GM21786 (cell line): ENCODE results near the gene CBR1.
"Not testable (repeated sequence)": the region's sequence is repeated elsewhere in the genome, so short reads cannot be mapped to it uniquely, and the experiment has no call there.

Source experiments
- ATAC-seq: cut with Tn5 transposase; IDR thresholded peaks from one replicate; pipeline ENCODE4 v1.9.1; 2021; ENCODE audit not compliant: unreplicated experiment

Gene CBR1

GRCh38 chr21:36048357-36048756, 21.5 kb upstream of the CBR1 start:
- no peak for ATAC-seq

- ATAC-seq: no peak
Observed at GRCh38 chr21:36052860-36053714, 16.7 kb upstream of the CBR1 start.

DNA sequence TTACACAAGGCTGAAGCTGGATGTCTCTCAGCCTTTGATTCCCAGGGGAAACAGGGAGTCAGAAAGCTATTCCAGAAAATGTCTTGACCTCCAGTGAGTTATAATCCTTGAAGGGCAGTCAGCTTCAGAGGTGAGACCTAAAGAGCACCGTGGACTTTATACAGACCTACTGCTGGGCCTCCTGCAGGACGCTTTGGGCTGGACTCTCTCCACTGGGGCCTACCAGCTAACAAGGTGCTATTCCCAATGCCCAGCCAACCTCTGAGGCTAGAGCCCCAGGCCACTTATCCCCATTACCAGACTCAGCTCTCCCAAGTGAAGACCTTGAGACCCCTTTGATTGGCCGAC, 16.1 kb upstream of the CBR1 start:
- no peak for ATAC-seq

GRCh38 chr21:36055551-36055950, 14.3 kb upstream of the CBR1 start:
- ATAC-seq: no peak

- ATAC-seq: peak; percentile 39
Observed at GRCh38 chr21:36059823-36060158, 10.0 kb upstream of the CBR1 start.

GRCh38 chr21:36060159-36060921, 9.5 kb upstream of the CBR1 start, which contains the start of gene SETD4:
TSS of gene SETD4 (minus strand) at chr21:36060526. CDS start at chr21:36058888, 1,638 bp downstream.
- peak; percentile 83 for ATAC-seq

DNA sequence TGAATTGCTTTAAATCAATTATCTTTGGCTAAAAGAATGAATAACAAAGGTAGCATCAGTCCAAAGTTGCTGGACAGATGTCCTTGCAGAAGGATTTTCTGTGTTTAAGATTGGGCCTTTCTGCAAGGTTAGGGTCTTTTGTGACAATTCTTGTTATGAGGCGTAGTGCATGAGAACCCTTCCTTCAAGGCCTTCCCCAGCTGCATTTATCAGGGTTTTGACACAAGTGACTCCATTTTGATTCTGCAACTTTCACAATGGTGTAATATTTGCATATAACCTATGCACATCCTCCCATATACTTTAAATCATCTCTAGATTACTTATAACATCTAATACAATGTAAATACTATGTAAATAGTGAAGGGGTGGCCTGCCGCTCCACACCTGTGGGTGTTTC, 8.4 kb upstream of the CBR1 start:
- ATAC-seq: no peak

GRCh38 chr21:36063375-36064084, 6.3 kb upstream of the CBR1 start:
- no peak for ATAC-seq

DNA sequence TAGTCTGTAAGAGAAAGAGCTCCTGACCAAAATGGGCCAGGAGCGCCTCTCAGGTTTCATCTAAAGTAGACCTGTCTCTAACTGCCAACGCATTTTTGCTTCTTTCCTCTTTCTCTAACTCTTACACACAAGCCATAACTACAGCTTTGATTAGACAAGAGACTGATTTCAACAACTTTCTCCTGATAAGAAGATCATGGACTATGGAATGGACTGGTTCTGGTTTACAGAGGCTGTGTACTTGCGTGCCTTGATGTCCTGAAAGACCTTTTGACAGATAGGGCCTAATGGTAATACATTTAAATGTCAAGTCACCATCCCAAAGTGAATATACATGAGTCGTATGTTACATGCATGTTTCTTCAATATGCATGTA, 5.8 kb upstream of the CBR1 start:
- ATAC-seq: no peak

DNA sequence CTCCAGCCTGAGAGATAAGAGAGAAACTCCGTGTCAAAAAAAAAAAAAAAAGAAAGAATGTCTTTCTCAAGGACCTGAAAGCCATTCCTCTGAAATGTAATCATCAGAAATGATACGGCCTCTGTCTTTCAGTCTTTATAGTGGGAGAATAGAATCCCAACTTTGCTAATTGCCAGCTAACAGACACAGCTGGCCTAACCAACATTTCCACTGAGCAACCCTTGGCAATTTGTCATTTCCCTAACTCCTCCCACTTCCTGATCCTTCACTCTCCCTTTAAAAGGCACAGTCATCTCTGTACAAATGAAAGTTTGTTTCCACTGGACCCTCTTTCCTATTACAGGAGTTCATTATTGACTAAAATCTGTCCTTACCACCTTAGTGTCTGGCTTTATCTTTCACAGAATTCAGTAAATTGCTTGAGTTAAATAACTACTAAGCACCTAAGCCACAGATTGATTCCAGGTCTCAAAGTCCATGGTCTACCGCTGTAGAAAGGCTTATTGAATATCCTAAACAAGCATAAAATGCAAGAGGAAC, 4.3 kb upstream of the CBR1 start:
- ATAC-seq: no peak

DNA sequence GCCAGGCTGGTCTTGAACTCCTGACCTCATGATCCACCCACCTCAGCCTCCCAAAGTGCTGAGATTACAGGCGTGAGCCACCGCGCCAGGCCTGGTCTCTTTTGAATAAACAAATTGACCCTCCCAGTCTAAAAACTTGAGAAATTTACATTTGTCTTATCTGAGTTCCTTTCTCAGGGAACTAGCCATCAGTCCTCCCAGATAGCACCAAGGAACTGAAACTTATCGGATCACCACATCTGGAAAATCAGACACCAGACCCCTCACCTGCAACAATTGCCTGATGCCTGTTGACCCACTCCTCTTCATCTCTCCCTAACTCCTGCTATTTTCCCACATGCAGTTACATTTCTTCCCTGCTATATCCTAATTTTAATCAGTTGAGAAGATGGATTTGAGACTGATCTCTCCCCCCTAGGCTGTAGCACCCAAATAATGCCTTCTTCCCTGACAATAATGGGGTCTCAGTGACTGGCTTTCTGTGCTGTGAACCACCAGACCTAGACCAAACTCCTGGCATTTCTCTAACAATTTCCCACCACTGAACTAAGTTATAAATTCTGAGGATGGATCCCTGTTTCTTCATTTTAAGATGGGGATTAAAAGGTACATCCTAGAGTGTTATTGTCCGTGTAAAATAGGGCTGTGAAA, 951 bp upstream of the CBR1 start:
- ATAC-seq: no peak

- ATAC-seq: no peak
Observed at GRCh38 chr21:36070999-36071398, 1.2 kb downstream of the CBR1 start.

- ATAC-seq: no peak
Observed at GRCh38 chr21:36072453-36073162, 2.8 kb downstream of the CBR1 start.

- ATAC-seq: no peak
Observed at GRCh38 chr21:36073181-36073580, 3.4 kb downstream of the CBR1 start.

GRCh38 chr21:36073911-36074310, 4.1 kb downstream of the CBR1 start:
- ATAC-seq: not testable (repeated sequence)

DNA sequence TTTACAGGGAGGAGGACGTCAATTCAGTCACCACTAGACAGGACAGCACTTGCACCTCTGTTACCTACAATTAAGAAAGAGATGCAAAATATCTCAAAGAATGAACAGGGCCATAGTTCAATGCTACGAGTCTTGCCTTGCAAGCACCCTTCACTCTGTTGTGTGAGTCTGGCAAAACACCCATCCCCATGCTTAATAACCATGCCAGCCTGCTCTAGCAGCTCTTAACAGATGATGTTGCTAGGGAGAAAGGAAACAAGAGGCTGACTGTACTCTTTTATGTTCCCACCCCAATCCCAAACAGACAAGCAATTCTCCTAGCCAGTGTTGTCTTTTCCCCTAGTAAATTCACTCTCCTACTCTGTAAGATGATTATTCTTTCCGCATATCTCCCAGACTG, 5.3 kb downstream of the CBR1 start:
- ATAC-seq: no peak

GRCh38 chr21:36075953-36076352, 6.1 kb downstream of the CBR1 start:
- ATAC-seq: no peak

DNA sequence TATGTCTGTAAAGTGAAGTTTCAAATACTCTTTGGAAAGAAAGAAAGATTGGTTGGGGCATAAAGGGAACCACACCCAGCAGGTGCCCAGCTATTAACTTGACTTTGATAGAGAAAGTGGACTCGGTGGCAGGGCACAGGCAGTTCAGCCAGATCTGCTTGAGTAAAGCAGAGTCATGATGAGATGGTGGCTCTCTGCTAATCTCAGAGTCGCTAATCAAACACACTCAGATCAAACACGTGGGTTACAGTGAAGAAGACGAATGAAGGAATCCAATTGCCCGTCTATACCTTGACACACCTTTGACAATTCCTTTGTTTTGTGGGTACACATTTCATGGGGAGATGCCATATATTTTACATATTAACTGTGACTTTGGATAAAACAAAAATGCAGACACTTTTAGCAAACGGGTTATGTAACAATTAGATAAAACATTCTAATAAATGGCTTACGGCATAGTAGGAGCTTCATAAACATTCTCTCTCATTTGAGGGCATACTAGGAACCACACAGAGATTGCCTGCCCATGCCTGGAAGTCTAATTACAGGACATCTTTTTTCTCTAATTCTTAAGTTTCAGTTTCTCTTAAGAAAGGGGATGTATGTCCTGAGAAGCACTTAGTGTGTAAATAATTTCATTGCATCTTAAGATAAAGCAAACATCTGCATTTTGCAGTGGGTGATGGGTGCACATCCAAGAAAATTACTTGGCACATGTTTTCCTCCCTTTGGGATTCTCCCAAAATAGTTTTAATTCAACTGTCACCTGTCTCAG, 7.2 kb downstream of the CBR1 start:
- ATAC-seq: no peak

GRCh38 chr21:36077758-36078157, 7.9 kb downstream of the CBR1 start:
- ATAC-seq: no peak
